ENCODE data around the gene SCN5A. TPM values are rescaled to one million over a fixed set of nuclear protein-coding genes. Genes with fewer than 3 reads are reported as not detected.

Gene SCN5A
- total RNA-seq, 2 donors from 2014 or later, result 4.5 to 5.6 TPM

GRCh38 chr3:38538773-38539353 lies 110.6 kb downstream of the SCN5A start:
- Mint-ChIP-seq H3K36me3 (ENCODE audit: low read depth) (peaks cover 17% of the 10 kb centered on the region), H3K9me3 (peaks cover 16% of the 10 kb centered on the region), H3K27me3 (ENCODE audit: insufficient read depth) (no peaks in the 10 kb centered on the region), H3K27ac (no peak overlapping the region), H3K4me3 (no peak overlapping the region), H3K4me1 (peaks cover 4% of the 10 kb centered on the region)
- H3K9me3 ChIP-seq (ENCODE audit: control insufficient read depth, low read length), result peaks cover 6% of the 10 kb centered on the region
- TF ChIP-seq CTCF (conservative IDR thresholded peaks at IDR 0.05), result no peak
- no peak overlapping the region for H3K27ac ChIP-seq (ENCODE audit: low read depth, low read length)
- H3K9ac ChIP-seq (ENCODE audit: extremely low read depth, low read length, poor library complexity, severe bottlenecking), result no peak overlapping the region
- H3K4me1 ChIP-seq (ENCODE audit: control insufficient read depth, insufficient read depth, low read length), result no peaks in the 10 kb centered on the region
- no peak for DNase-seq
- H3K36me3 ChIP-seq (ENCODE audit: control insufficient read depth, insufficient read depth, low read length), result no peaks in the 10 kb centered on the region
- 93 to 100% methylated on average over 4 to 8 of the region's 8 CpGs for WGBS, 2 experiments (ENCODE audit: insufficient coverage in 1 of 2, insufficient read length in 1 of 2)
- H3K4me3 ChIP-seq (ENCODE audit: low read length), result no peak overlapping the region
- H3K27me3 ChIP-seq (ENCODE audit: control insufficient read depth, insufficient read depth, low read length, poor library complexity, severe bottlenecking), result no peaks in the 10 kb centered on the region

DNA sequence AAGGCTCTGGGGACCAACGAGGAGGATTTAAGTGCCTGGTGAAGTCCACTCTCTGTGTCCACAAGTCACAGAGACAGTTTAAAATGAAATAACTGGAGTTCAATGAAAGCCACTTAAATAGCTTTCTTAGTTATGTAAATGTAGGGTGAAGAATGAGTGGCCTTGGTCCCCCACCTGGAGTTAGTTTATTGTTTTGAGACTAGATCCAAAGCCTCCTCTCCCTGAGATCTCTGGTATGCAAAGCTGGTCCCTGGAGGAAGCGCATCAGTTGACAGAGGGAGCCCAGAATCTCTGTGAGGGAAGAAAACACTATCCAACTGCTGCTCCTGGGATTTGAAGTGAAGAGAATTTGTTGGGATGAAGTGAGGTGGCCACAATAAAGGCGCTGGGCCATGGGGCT lies 112.8 kb downstream of the SCN5A start:
- Histone ChIP-seq H3K4me1 (ENCODE audit: control insufficient read depth, insufficient read depth, low read length) (peaks cover 8% of the 10 kb centered on the region), H3K4me3 (ENCODE audit: low read length) (no peak overlapping the region), H3K9me3 (ENCODE audit: control insufficient read depth, low read length) (peaks cover 6% of the 10 kb centered on the region), H3K27ac (ENCODE audit: low read depth, low read length) (no peak overlapping the region), H3K36me3 (ENCODE audit: control insufficient read depth, insufficient read depth, low read length) (no peaks in the 10 kb centered on the region), H3K9ac (ENCODE audit: extremely low read depth, low read length, poor library complexity, severe bottlenecking) (no peak overlapping the region), H3K27me3 (ENCODE audit: control insufficient read depth, insufficient read depth, low read length, poor library complexity, severe bottlenecking) (no peaks in the 10 kb centered on the region)
- Mint-ChIP-seq H3K27me3 (ENCODE audit: insufficient read depth) (no peaks in the 10 kb centered on the region), H3K9me3 (peaks cover 16% of the 10 kb centered on the region), H3K27ac (no peak overlapping the region), H3K36me3 (ENCODE audit: low read depth) (peaks cover 17% of the 10 kb centered on the region), H3K4me1 (peaks cover 18% of the 10 kb centered on the region), H3K4me3 (no peak overlapping the region)
- no peak for TF ChIP-seq CTCF (conservative IDR thresholded peaks at IDR 0.05)
- WGBS, 2 experiments (ENCODE audit: insufficient coverage in 1 of 2, insufficient read length in 1 of 2), result 82% methylated on average over 3 of the region's 3 CpGs
- no peak for DNase-seq

GRCh38 chr3:38534604-38535003 lies 114.9 kb downstream of the SCN5A start:
- H3K27ac Mint-ChIP-seq, result no peak overlapping the region
- no CpG with 5 or more reads among the region's 7 CpGs for WGBS, 2 experiments (ENCODE audit: insufficient coverage in 1 of 2, insufficient read length in 1 of 2)

More at GRCh38 chr3:38534604-38535003, 114.9 kb downstream of the SCN5A start:
- Mint-ChIP-seq H3K36me3 (ENCODE audit: low read depth) (peaks cover 17% of the 10 kb centered on the region), H3K9me3 (peaks cover 16% of the 10 kb centered on the region), H3K4me1 (peaks cover 24% of the 10 kb centered on the region), H3K27me3 (ENCODE audit: insufficient read depth) (no peaks in the 10 kb centered on the region), H3K4me3 (no peak overlapping the region)
- Histone ChIP-seq H3K4me1 (ENCODE audit: control insufficient read depth, insufficient read depth, low read length) (peaks cover 8% of the 10 kb centered on the region), H3K27me3 (ENCODE audit: control insufficient read depth, insufficient read depth, low read length, poor library complexity, severe bottlenecking) (no peaks in the 10 kb centered on the region), H3K4me3 (ENCODE audit: low read length) (no peak overlapping the region), H3K9me3 (ENCODE audit: control insufficient read depth, low read length) (peaks cover 6% of the 10 kb centered on the region), H3K27ac (ENCODE audit: low read depth, low read length) (no peak overlapping the region), H3K36me3 (ENCODE audit: control insufficient read depth, insufficient read depth, low read length) (no peaks in the 10 kb centered on the region), H3K9ac (ENCODE audit: extremely low read depth, low read length, poor library complexity, severe bottlenecking) (no peak overlapping the region)
- DNase-seq, result no peak
- no peak for TF ChIP-seq CTCF (conservative IDR thresholded peaks at IDR 0.05)

Data from endodermal cell (in vitro differentiated cells).